RWPE2 (cell line): ENCODE data around the gene TTLL4.

Source experiments
- ATAC-seq: fragments of 200-7000 bp; cut with Tn5 transposase; 3 replicates; pipeline ENCODE4 v1.9.1; 2021; ENCODE audit warnings: low read depth
- DNase-seq: peaks from one replicate; pipeline ENCODE4 v3.0.0-alpha.2; 2020; ENCODE audit warnings: low spot score
- H3K27ac ChIP-seq: fragments of 450-650 bp; 2 replicates; pipeline ENCODE4 v1.5.1; 2017; ENCODE audit warnings: mild to moderate bottlenecking; ENCODE audit not compliant: poor library complexity, severe bottlenecking
- H3K27me3 ChIP-seq: fragments of 250-450 bp; sonication (Bioruptor Pico); 2 replicates; pipeline ENCODE4 v1.5.1; 2021; ENCODE audit warnings: mild to moderate bottlenecking, moderate library complexity; ENCODE audit not compliant: insufficient read depth, poor library complexity, severe bottlenecking
- H3K36me3 ChIP-seq: fragments of 250-450 bp; sonication (Bioruptor Pico); 2 replicates; pipeline ENCODE4 v1.5.1; 2020; ENCODE audit warnings: low read depth, mild to moderate bottlenecking, moderate library complexity
- H3K4me1 ChIP-seq: fragments of 250-450 bp; sonication (Bioruptor Pico); 2 replicates; pipeline ENCODE4 v1.5.1; 2021; ENCODE audit warnings: mild to moderate bottlenecking, moderate library complexity; ENCODE audit not compliant: insufficient read depth, poor library complexity, severe bottlenecking
- H3K4me3 ChIP-seq: fragments of 250-450 bp; sonication (Bioruptor Pico); 2 replicates; pipeline ENCODE4 v1.5.1; 2021; ENCODE audit warnings: mild to moderate bottlenecking, moderate library complexity; ENCODE audit not compliant: severe bottlenecking
- H3K9me3 ChIP-seq: fragments of 250-450 bp; sonication (Bioruptor Pico); 2 replicates; pipeline ENCODE4 v1.5.1; 2021; ENCODE audit warnings: mild to moderate bottlenecking, moderate library complexity; ENCODE audit not compliant: severe bottlenecking
- TF ChIP-seq, protein P1 (sequence below): fragments of 450-650 bp; IDR thresholded peaks from one replicate; pipeline ENCODE4 v1.5.1; 2017; ENCODE audit warnings: mild to moderate bottlenecking, moderate library complexity; ENCODE audit not compliant: poor library complexity, severe bottlenecking

The TTLL4 gene

DNA sequence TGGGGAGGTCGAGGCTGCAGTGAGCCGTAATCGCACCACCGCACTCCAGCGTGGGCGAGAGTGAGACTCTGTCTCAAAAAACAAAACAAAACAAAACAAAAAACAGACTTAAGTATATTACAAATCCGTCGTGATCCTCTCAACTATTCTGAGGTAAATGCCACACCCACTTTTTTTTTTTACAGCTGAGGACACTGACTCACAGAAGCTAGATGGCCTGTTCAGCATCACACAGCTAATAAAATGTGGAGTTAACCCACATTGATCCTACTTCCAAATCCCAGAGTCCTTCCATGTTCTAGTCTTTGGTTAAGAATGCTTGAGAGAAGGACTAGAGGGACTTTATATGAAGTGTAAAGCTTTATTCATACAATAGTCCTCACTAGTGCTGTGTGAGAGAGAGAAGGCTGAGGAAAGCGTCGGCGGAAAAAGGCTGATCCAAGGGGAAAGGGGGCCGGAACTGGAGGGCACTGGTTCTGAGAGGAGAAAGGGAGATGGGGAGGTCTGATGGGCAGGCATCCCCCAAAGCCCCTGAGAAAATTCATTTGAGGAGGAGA lies 39.5 kb upstream of the TTLL4 start:
- Histone ChIP-seq H3K27ac (peak overlapping the region; percentile 75), H3K27me3 (no peaks in the 10 kb centered on the region), H3K36me3 (peaks cover 37% of the 10 kb centered on the region), H3K4me1 (peaks cover 2% of the 10 kb centered on the region), H3K9me3 (no peaks in the 10 kb centered on the region), H3K4me3 (peak overlapping the region; percentile 62)
- DNase-seq: no peak
- ATAC-seq: peak; percentile 37
- TF ChIP-seq, protein P1, sequence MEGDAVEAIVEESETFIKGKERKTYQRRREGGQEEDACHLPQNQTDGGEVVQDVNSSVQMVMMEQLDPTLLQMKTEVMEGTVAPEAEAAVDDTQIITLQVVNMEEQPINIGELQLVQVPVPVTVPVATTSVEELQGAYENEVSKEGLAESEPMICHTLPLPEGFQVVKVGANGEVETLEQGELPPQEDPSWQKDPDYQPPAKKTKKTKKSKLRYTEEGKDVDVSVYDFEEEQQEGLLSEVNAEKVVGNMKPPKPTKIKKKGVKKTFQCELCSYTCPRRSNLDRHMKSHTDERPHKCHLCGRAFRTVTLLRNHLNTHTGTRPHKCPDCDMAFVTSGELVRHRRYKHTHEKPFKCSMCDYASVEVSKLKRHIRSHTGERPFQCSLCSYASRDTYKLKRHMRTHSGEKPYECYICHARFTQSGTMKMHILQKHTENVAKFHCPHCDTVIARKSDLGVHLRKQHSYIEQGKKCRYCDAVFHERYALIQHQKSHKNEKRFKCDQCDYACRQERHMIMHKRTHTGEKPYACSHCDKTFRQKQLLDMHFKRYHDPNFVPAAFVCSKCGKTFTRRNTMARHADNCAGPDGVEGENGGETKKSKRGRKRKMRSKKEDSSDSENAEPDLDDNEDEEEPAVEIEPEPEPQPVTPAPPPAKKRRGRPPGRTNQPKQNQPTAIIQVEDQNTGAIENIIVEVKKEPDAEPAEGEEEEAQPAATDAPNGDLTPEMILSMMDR: no peak

DNA sequence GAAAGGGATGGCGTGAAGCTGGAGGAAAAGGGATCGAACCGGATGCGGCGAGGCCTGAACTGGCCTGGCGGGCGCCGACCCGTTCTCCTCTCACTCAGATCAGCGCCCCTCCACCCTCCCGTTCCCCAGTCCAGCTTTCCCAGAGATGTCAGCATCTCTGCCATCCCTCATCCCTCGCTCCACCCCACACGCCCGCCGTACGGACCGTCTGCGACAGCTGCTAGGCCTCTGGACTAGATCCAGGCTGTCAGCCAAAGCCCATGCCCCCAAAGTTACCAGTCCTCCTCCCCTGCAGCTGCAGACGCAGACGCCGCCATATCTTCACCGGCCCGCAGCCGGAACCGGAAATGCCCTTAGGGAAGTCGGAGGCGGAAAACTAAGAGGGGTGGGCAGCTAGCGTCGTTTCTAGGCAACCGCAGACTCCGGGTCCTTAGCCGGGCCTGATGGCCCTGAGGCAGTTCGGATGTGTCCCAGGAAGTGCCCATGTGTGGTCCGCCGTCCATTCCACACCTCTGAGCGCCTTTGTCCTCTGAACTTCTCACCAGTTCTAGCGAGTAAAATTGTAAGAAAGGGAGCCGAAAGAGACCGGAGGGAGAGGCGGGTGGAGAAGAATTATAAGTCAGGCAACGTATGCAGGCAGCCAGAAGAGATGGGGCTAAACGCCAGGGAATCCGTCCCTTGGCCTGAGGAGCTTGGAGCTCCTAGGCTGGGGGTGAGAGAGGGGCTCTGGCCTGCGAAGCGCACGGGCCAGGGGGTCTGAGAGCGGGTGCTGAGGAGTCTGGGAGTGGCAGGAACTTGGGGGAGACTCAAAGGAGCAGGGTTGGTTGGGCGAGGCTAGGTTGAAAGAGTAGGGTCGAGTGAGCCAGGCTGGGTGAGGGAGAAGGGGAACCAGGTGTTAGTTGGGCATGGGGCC lies 38.7 kb upstream of the TTLL4 start, which contains the start of the genes RNF25 and STK36:
RNF25 (minus strand) TSS at position 349 of the 913 bp plus-strand sequence; CDS start at position 317, 32 bp downstream.
STK36 (plus strand) TSS at position 433 of the 913 bp plus-strand sequence. CDS start 744 bp downstream, outside the sequence.
- Histone ChIP-seq H3K9me3 (no peaks in the 10 kb centered on the region), H3K27me3 (no peaks in the 10 kb centered on the region), H3K27ac (peak within 1 kb of the TSS; percentile 75), H3K4me1 (peaks cover 2% of the 10 kb centered on the region), H3K36me3 (peaks cover 31% of the 10 kb centered on the region), H3K4me3 (peak within 1 kb of the TSS; percentile 62)
- TF ChIP-seq, protein P1: no peak
- peak; percentile 79 for DNase-seq
- peak; percentile 93 for ATAC-seq

DNA sequence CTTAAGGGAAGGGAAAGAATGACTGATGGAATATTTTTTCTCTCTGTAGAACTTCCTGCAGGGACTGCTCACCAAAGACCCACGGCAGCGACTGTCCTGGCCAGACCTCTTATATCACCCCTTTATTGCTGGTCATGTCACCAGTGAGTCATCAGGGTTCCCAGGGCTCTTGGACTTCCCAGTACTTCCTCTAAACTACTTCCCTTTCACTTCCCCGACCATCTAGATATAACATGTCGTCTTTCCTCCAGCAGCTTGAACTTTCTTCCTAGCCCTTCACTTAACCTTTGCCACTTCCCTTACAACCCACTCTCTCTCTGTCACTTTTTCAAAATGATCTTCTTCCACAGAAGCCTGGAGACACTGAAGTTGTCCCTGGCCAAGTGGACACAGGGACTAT lies 31.5 kb upstream of the TTLL4 start:
- Histone ChIP-seq H3K9me3 (no peaks in the 10 kb centered on the region), H3K4me1 (no peaks in the 10 kb centered on the region), H3K27me3 (no peaks in the 10 kb centered on the region), H3K27ac (no peak overlapping the region), H3K4me3 (no peak overlapping the region), H3K36me3 (peaks cover 54% of the 10 kb centered on the region)
- ATAC-seq (no peak), DNase-seq (no peak)
- TF ChIP-seq, protein P1: no peak

DNA sequence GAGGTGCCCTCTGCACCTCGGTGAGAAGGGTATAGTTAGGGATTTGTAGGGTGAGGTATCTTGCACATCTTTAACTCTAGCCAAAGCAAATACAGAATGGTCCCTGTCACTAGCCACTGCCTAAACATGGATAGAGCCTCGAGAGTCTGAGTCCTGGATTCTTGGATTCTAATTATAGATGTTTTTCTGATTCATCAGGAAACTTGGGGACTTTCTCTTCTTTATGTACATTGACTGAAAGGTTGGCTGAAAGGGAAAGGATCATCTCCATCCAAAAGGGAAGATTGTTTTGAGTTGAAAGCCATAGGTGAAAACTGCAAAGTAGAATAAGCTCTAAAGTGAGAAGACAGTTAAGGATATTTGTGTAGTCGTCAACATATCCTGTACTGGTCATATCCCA lies 30.6 kb upstream of the TTLL4 start:
- no peaks in the 10 kb centered on the region for H3K9me3 ChIP-seq
- H3K36me3 ChIP-seq: peaks cover 54% of the 10 kb centered on the region
- H3K4me3 ChIP-seq: no peak overlapping the region
- H3K27me3 ChIP-seq: no peaks in the 10 kb centered on the region
- H3K27ac ChIP-seq: no peak overlapping the region
- ATAC-seq (no peak), DNase-seq (no peak)
- no peaks in the 10 kb centered on the region for H3K4me1 ChIP-seq
- TF ChIP-seq, protein P1: no peak
